Suprapubic skin (tissue), 4 donors: ENCODE measurements around the gene SCIN. TPM values are rescaled to one million over a fixed set of nuclear protein-coding genes. Genes with fewer than 3 reads are reported as not detected.

Experiments used
- DNase-seq, 2 donors: peaks; one replicate each; pipeline ENCODE4 v3.0.0-alpha.2; 2019; ENCODE audit warnings: low spot score in 2 of 2
- H3K27ac ChIP-seq: fragments of 200-600 bp; sonication (generic); one replicate; pipeline ENCODE4 v1.5.1; 2019
- H3K27me3 ChIP-seq: fragments of 200-600 bp; sonication (generic); one replicate; pipeline ENCODE4 v1.5.1; 2019
- H3K36me3 ChIP-seq: fragments of 200-600 bp; sonication (generic); one replicate; pipeline ENCODE4 v1.5.1; 2019
- H3K4me1 ChIP-seq: fragments of 200-600 bp; sonication (generic); one replicate; pipeline ENCODE4 v1.5.1; 2019
- H3K4me3 ChIP-seq: fragments of 200-600 bp; sonication (generic); one replicate; pipeline ENCODE4 v1.5.1; 2019; ENCODE audit warnings: mild to moderate bottlenecking
- H3K9me3 ChIP-seq: fragments of 200-600 bp; sonication (generic); one replicate; pipeline ENCODE4 v1.5.1; 2019
- CTCF ChIP-seq, 2 donors: fragments of 200-600 bp in 1 of 2; fragments of 450-650 bp in 1 of 2; sonication (generic) in 1 of 2; IDR thresholded peaks; one replicate each; pipeline ENCODE4 v1.5.1; 2016 to 2019; ENCODE audit warnings: antibody characterized with exemption in 2 of 2, mild to moderate bottlenecking in 1 of 2, moderate library complexity in 1 of 2
- EP300 ChIP-seq: sonication (generic); formaldehyde crosslinking; IDR thresholded peaks from one replicate; pipeline ENCODE4 v1.6.1; 2017; ENCODE audit warnings: antibody characterized with exemption
- POLR2A ChIP-seq, 2 donors: fragments of 450-650 bp; IDR thresholded peaks; one replicate each; pipeline ENCODE4 v1.6.1; 2017; ENCODE audit warnings: antibody characterized with exemption in 2 of 2, mild to moderate bottlenecking in 2 of 2, moderate library complexity in 2 of 2
- POLR2AphosphoS5 ChIP-seq, 3 donors: sonication (generic); formaldehyde crosslinking; IDR thresholded peaks; one replicate each; pipeline ENCODE4 v1.6.1; 2017; ENCODE audit warnings: antibody characterized with exemption in 3 of 3
- WGBS: methylation state at CpG from one replicate; pipeline ENCODE4 v1.1.5; 2018; 5-methylcytosine and 5-hydroxymethylcytosine counted together
- total RNA-seq, 4 donors: library from RNA; depleted of rRNA; stranded (reverse); fragments of >200 nt; gene quantifications; one replicate each; pipeline ENCODE4 v1.1.0, GENCODE V29; 2016

SCIN gene
- total RNA-seq, 4 donors from 2014 or later: 3.1 to 4.9 (median 3.8) TPM

GRCh38 chr7:12619461-12620069, 49.0 kb downstream of the SCIN start:
- no peak for TF ChIP-seq POLR2AphosphoS5 (IDR thresholded peaks at IDR 0.05)
- no peak for TF ChIP-seq EP300
- TF ChIP-seq POLR2A (IDR thresholded peaks at IDR 0.05): no peak
- no peak for TF ChIP-seq CTCF (IDR thresholded peaks at IDR 0.05)
- no peak overlapping the region for H3K27ac ChIP-seq
- no peaks in the 10 kb centered on the region for H3K9me3 ChIP-seq
- no peak for DNase-seq
- no peak overlapping the region for H3K4me3 ChIP-seq
- no peaks in the 10 kb centered on the region for H3K36me3 ChIP-seq
- H3K4me1 ChIP-seq: peaks cover 4% of the 10 kb centered on the region
- H3K27me3 ChIP-seq: no peaks in the 10 kb centered on the region
- WGBS: 69% methylated on average over 3 of the region's 3 CpGs

GRCh38 chr7:12620371-12620770, 49.9 kb downstream of the SCIN start:
- Histone ChIP-seq H3K4me1 (peaks cover 4% of the 10 kb centered on the region), H3K9me3 (no peaks in the 10 kb centered on the region), H3K4me3 (no peak overlapping the region), H3K27me3 (no peaks in the 10 kb centered on the region), H3K36me3 (no peaks in the 10 kb centered on the region), H3K27ac (no peak overlapping the region)
- DNase-seq: no peak
- TF ChIP-seq CTCF (IDR thresholded peaks at IDR 0.05) (no peak), POLR2A (IDR thresholded peaks at IDR 0.05) (no peak), POLR2AphosphoS5 (IDR thresholded peaks at IDR 0.05) (no peak), EP300 (no peak)

- Histone ChIP-seq H3K36me3 (no peaks in the 10 kb centered on the region), H3K4me1 (peaks cover 4% of the 10 kb centered on the region), H3K27ac (no peak overlapping the region), H3K9me3 (no peaks in the 10 kb centered on the region), H3K4me3 (no peak overlapping the region), H3K27me3 (no peaks in the 10 kb centered on the region)
- no peak for DNase-seq
- TF ChIP-seq EP300 (no peak), POLR2AphosphoS5 (IDR thresholded peaks at IDR 0.05) (no peak), POLR2A (IDR thresholded peaks at IDR 0.05) (no peak), CTCF (IDR thresholded peaks at IDR 0.05) (no peak)
Measured at GRCh38 chr7:12623223-12623622, 52.7 kb downstream of the SCIN start.

GRCh38 chr7:12623885-12624498, 53.5 kb downstream of the SCIN start:
- H3K4me3 ChIP-seq: no peak overlapping the region
- no peaks in the 10 kb centered on the region for H3K27me3 ChIP-seq
- WGBS: 8% methylated on average over 1 of the region's 1 CpG
- no peaks in the 10 kb centered on the region for H3K9me3 ChIP-seq
- TF ChIP-seq EP300: no peak
- TF ChIP-seq CTCF (IDR thresholded peaks at IDR 0.05): peak; percentile 58 to 66
- no peak overlapping the region for H3K27ac ChIP-seq
- peaks cover 4% of the 10 kb centered on the region for H3K4me1 ChIP-seq
- DNase-seq: no peak
- H3K36me3 ChIP-seq: no peaks in the 10 kb centered on the region

- Histone ChIP-seq H3K9me3 (no peaks in the 10 kb centered on the region), H3K36me3 (no peaks in the 10 kb centered on the region), H3K4me1 (peaks cover 4% of the 10 kb centered on the region), H3K27me3 (no peaks in the 10 kb centered on the region), H3K27ac (no peak overlapping the region), H3K4me3 (no peak overlapping the region)
- WGBS: 64% methylated on average over 4 of the region's 4 CpGs
- DNase-seq: no peak
- TF ChIP-seq CTCF (IDR thresholded peaks at IDR 0.05) (no peak), EP300 (no peak), POLR2A (IDR thresholded peaks at IDR 0.05) (no peak), POLR2AphosphoS5 (IDR thresholded peaks at IDR 0.05) (no peak)
Measured at GRCh38 chr7:12625836-12626235, 55.3 kb downstream of the SCIN start.
